Measurements from ENCODE around the gene NCAM1. TPM values are rescaled to one million over a fixed set of nuclear protein-coding genes. Genes with fewer than 3 reads are reported as not detected.

The NCAM1 gene
- total and polyA plus RNA-seq, 7 donors: 0.46 to 124 (median 64.2) TPM

GRCh38 chr11:112997857-112998466, 36.7 kb downstream of the NCAM1 start:
- Histone ChIP-seq H3K4me1 (no peaks in the 10 kb centered on the region), H3K27me3 (no peaks in the 10 kb centered on the region), H3K4me3 (no peak overlapping the region), H3K27ac (no peak overlapping the region), H3K9me3 (no peaks in the 10 kb centered on the region), H3K36me3 (no peaks in the 10 kb centered on the region)
- TF ChIP-seq POLR2A (IDR thresholded peaks at IDR 0.05): no peak
- TF ChIP-seq CTCF (IDR thresholded peaks at IDR 0.05): no peak
- TF ChIP-seq EP300 (IDR thresholded peaks at IDR 0.05): no peak
- TF ChIP-seq POLR2AphosphoS5 (IDR thresholded peaks at IDR 0.05): no peak
- DNase-seq: no peak
- 73 to 76% methylated on average over 3 of the region's 3 CpGs for WGBS, 2 donors
- intact Hi-C loops (cut with DNase I): no loop called here

GRCh38 chr11:112999520-112999919, 38.3 kb downstream of the NCAM1 start:
- no peaks in the 10 kb centered on the region for H3K36me3 ChIP-seq
- intact Hi-C loops (cut with DNase I): no loop called here

GRCh38 chr11:113001709-113002108, 40.5 kb downstream of the NCAM1 start:
- no peak overlapping the region for H3K4me3 ChIP-seq
- WGBS, 2 donors: 50 to 75% methylated on average over 5 of the region's 5 CpGs
- H3K9me3 ChIP-seq: no peaks in the 10 kb centered on the region
- no peak overlapping the region for H3K27ac ChIP-seq
- H3K4me1 ChIP-seq: no peaks in the 10 kb centered on the region
- no peaks in the 10 kb centered on the region for H3K27me3 ChIP-seq
- intact Hi-C loops (cut with DNase I): no loop called here
- no peak for TF ChIP-seq EP300 (IDR thresholded peaks at IDR 0.05)
- no peak for DNase-seq
- H3K36me3 ChIP-seq: no peaks in the 10 kb centered on the region

More at GRCh38 chr11:112999520-112999919, 38.3 kb downstream of the NCAM1 start:
- no peak overlapping the region for H3K27ac ChIP-seq
- no peaks in the 10 kb centered on the region for H3K9me3 ChIP-seq
- H3K4me3 ChIP-seq: no peak overlapping the region
- WGBS, 2 donors: 55 to 71% methylated on average over 2 of the region's 2 CpGs
- no peak for DNase-seq
- H3K27me3 ChIP-seq: no peaks in the 10 kb centered on the region
- no peak for TF ChIP-seq POLR2A (IDR thresholded peaks at IDR 0.05)
- no peak for TF ChIP-seq POLR2AphosphoS5 (IDR thresholded peaks at IDR 0.05)
- no peak for TF ChIP-seq EP300 (IDR thresholded peaks at IDR 0.05)
- TF ChIP-seq CTCF (IDR thresholded peaks at IDR 0.05): no peak
- no peaks in the 10 kb centered on the region for H3K4me1 ChIP-seq

GRCh38 chr11:113006896-113007445, 45.8 kb downstream of the NCAM1 start:
- DNase-seq: no peak
- WGBS, 2 donors: 42 to 64% methylated on average over 2 of the region's 2 CpGs
- intact Hi-C loops (cut with DNase I): no loop called here
- no peak overlapping the region for H3K4me3 ChIP-seq
- H3K36me3 ChIP-seq: no peaks in the 10 kb centered on the region
- no peaks in the 10 kb centered on the region for H3K4me1 ChIP-seq
- H3K27ac ChIP-seq: no peak overlapping the region
- no peaks in the 10 kb centered on the region for H3K27me3 ChIP-seq
- TF ChIP-seq EP300 (IDR thresholded peaks at IDR 0.05) (no peak), POLR2AphosphoS5 (IDR thresholded peaks at IDR 0.05) (no peak), POLR2A (IDR thresholded peaks at IDR 0.05) (no peak), CTCF (IDR thresholded peaks at IDR 0.05) (no peak)
- no peaks in the 10 kb centered on the region for H3K9me3 ChIP-seq

- H3K4me3 ChIP-seq: no peak overlapping the region
- H3K9me3 ChIP-seq: no peaks in the 10 kb centered on the region
- peak; percentile 89 for DNase-seq
- TF ChIP-seq CTCF (IDR thresholded peaks at IDR 0.05) (no peak), POLR2AphosphoS5 (IDR thresholded peaks at IDR 0.05) (peak; percentile 40 to 63 (median 50))
- intact Hi-C loops (cut with DNase I): loop anchor here (2.0 to 5.0 kb wide), 2 partner anchors 52 to 426 kb away; partner anchors contain the start of gene NCAM1
- H3K36me3 ChIP-seq: no peaks in the 10 kb centered on the region
- no peaks in the 10 kb centered on the region for H3K27me3 ChIP-seq
- peaks cover 2 to 20% (median 18%) of the 10 kb centered on the region in 4 donors for H3K4me1 ChIP-seq
- H3K27ac ChIP-seq: peak overlapping the region in 3 of 4 donors; percentile 62 to 73 (median 69)
- 46 to 61% methylated on average over 11 of the region's 11 CpGs for WGBS, 2 donors
Measured at GRCh38 chr11:113014262-113015097, 53.3 kb downstream of the NCAM1 start.

Data from sigmoid colon (tissue), 7 donors.